Hepatic stellate cell (primary cell): Measurements from ENCODE around the gene C1QTNF8.

Experiments
- DNase-seq: peaks from one replicate; pipeline ENCODE4 v3.0.0; 2011; ENCODE audit warnings: low spot score

C1QTNF8 gene, protein sequence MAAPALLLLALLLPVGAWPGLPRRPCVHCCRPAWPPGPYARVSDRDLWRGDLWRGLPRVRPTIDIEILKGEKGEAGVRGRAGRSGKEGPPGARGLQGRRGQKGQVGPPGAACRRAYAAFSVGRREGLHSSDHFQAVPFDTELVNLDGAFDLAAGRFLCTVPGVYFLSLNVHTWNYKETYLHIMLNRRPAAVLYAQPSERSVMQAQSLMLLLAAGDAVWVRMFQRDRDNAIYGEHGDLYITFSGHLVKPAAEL

DNA sequence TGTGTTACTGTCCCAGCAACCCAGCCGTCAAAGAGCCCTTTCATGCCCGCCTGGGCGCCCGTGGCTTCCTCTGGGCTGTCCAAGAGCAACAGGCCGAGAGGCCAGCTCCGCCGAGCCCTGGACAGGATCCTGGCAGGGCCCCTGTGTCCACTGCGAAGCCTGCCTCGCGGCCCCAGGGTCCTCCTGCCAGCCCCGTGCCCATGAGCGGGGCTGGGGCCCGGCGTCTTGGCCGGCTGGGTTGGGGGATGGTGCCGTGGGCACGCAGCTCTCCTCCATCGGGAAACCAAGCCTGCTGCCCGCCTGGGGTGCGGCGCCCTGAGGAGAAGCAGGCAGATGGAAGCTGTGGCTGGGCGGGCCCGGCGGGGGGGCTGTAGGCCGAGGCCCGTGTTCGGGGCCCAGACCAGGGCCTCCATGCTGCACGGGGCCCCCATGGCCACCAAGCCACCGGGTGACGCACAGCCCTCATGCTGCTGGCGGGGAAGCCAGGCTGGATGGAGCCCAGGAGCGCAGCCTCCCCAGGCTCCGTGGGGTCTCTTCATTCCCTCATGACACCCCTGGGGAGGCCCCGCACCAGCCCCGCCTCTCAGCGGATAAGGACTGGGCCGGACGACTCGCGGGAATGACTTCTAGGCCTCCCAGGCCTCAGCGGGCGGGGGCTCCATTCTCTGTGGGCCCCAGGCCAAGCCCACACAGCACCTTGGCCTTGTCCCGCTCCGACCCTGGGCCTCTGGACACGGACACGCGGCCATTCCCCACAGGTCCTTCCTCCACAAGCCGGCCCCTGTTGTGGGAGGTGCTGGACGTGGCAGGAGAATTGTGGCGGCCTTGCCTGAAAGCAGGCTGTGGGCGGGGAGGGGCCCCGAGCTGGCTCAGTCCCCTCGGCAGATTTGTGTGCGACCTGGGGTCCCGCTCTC lies at the start of gene C1QTNF8:
TSS of gene C1QTNF8 (minus strand) at position 76 of the 914 bp plus-strand sequence. CDS start 1,322 bp downstream, outside the sequence.
- no peak for DNase-seq

DNA sequence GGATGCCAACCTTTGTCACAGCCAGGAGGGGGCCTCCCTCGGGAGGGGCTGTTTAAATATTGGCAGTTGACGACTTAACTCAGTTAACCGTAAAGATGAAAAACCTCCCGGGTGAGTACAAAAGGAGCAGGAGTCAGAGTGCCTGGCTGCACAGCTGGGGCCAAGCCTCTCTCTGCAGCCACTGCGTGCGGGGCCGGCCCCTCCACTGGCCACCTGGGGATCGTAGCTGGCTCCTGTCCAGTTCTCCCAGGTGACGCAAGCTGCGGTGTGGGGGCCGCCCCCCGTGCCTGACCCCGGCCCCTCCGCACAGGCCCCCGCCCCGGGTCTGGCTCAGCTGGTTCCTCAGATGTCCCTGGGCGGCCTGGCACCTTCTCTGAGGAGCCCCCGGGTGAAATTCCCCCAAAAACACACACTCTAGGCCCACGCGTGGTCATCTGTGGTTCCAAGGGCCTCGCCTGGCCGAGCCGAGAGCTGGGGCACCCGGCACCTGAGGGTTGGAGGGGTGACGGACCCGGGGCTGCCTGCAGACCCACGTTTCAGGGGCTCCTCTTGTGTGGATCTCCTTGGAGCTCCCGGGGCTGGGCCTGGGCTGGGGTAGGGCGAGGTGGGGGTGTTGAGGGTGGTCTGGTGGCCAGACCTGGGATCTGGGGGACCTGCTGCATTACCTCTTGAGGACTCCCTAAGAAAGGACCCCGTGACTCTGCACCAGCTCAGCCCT lies 49.5 kb upstream of the C1QTNF8 start:
- DNase-seq = no peak

DNA sequence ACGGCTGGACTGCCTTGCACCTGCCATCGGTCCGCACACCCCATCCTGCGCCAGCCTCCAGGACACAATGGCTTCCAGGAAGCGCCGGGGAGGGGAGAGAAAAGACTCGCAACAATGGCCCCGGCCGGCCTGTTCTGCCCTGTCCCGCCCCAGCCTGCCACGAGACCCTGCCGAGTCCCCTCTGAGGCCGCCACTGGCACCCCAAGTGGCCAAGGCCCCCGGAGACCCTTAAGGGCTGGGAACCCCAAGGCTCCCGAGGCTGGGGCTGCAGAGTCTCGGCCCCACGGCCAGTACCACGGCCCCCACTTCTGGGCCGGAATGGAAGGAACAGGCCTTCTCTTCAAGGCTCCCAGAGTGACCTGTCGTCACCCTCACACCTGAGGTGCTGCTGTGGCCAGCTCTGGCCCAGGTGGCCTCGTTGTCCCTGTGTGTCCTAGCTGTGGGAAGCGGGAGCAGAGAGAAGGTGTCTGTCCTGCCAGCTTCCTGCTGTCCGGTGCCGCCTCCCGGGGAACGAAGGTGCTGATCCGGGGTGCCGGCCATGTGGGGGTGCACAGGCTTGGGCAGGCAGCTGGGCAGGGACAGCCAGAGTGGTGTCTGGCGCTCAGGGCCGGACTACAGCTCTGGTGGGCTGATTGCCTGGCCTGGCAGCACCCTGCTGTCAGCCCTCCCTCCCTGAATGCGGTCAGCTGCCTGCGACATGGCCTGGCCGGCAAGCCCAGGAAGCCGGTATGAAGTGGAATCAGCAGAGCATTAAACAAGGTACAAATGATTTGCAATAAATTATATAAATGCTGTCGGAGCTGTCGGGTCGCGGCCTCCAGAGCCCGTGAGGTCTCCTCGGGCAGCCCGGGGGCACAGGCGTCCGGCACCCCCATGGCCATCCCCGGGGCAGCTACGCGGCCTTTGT lies 48.7 kb upstream of the C1QTNF8 start:
- no peak for DNase-seq

DNA sequence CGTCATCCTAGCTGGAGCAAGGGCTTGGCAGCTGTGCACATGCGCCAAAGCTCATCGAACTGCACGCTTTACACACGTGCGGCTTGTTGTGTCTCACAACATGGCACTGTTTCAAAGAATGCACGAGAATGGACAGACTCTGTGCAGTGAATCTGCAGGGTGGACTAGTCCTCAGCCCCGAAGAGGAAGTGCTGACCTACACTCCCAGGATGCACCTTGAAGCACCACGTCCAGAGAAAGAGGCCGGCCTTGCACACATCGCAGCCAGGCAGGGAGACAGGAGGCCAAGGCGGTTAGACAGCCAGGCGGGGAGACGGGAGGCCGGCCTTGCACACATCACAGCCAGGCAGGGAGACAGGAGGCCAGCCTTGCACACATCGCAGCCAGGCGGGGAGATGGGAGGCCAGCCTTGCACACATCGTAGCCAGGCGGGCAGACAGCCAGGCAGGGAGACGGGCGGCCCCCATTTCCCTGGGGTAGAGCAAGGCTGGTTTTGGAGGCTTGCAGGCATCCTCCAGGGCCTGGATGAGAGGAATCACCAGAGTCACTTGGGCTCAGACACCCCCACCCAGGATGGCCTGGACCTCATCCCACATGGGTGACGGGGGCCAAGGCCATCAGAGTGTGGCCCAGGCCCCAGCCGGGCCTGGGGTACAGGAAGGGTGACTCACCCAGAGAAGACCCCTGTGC lies 47.9 kb upstream of the C1QTNF8 start:
- no peak for DNase-seq

DNA sequence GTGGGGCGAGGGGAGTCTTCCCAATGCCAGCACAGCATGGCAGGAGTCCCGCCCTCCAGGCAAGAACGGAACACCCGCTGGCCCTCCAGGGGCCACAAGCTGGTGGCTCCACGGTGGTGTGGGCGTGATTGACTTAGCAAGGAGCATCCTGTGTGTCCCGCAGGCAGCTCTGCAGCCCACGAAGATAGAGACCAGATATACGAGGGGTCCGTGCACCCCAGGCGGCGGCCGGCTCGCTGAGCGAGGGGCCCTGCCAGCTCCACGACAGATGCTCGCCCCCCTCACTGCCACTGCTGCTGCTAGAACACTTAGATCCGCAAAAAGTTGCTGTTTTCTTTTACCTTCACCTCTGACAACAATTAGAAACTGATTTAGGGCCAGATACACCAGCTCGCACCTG lies 46.9 kb upstream of the C1QTNF8 start:
- DNase-seq = no peak

DNA sequence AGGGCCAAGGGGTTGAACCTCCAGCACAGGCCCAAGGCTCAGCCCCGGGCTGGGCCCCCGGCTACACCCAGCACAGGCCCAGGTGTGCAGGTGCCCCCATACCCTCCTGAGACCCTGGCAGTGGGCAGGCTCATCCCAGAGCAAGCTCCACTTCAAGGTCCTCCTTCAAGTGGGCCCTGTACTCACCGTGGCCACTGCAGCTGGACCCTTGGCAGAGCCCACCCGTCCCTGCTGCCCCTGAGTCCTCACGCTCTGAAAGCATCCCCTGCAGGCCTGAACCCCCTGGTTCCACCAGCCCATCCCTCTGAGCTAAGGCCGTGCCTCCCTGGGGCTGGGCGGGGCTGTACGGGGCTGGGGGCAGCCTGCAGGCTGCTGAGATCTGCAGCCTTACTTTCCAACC lies 45.7 kb upstream of the C1QTNF8 start:
- no peak for DNase-seq

DNA sequence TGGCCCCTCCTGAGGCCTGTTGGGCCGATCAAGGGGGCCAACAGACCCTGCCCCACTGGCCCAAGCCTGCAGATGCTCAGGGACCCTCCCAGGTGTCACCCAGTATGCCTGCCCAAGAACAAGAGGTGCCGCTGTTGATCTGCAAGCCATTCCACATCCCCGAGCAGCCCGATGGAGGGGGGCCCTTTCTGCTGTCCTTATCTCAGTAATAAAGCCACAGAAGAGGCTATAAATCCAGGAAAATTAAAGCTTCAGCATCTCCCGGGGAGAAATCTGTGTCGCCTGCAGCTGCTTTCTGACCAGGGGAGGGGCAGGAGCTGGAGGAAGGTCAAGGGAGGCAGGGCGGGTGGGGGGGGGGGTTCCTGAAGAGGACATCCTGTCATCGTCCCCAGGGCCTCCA lies 45.1 kb upstream of the C1QTNF8 start:
- DNase-seq = no peak

DNA sequence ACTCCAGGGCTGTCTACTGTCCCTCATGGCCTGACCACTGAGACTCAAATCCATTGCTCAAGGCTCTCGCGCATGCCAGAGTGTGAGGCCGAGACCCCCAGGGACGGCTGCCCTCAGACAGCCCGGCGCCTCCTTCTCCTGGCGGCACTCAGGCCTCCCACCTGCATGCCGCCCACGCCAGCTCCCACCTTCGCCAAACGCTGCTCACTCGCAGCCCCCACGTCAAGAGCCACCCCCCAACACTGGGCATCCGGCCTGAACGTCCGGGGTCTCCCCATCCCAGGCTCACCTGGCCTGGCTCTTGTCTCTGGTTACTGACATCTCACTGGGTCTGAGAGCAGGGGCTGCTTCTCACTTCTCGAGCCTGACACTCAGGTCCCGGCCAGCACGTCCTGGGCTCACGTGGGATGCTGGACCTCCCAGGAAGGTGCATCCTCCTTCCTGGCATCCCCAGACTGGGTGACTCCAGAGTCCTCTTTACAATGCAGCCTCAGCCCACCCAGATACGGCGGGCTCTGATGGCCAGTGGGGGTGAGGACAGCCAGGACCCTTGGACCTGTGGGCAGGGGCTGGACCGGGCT lies 44.6 kb upstream of the C1QTNF8 start:
- DNase-seq = no peak

DNA sequence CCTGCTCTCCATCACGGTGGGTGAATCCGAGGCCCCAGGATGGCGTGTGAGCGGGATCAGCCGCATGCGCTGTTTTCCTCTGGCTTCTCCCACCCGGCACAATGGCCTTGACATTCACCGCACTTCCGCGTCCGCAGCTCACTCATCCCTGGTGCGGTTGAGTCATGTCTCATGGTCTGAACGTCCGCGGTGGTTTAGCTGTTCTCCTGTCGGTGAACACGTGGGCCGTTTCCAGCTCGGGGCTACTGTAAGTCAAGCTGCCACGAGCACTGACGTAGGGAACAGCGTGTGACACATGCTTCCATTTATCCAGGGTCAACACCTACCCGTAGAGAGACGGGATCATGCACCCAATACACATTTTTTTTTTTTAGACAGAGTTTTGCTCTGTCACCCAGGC lies 41.6 kb upstream of the C1QTNF8 start:
- DNase-seq = no peak

DNA sequence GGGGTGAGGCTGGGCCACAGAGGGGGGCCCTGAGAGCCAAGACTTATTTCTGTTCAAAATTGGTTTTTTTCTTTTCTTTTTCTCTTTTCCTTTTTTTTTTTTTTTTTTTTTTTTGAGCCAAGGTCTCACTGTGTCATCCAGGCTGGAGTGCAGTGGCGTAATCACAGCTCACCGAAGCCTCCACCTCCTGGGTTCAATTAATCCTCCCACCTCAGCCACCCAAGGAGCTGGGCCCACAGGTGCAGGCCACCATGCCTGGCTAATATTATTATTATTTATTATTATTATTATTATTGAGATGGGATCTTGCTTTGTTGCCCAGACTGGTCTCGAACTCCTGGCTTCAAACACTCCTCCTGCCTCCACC lies 39.4 kb upstream of the C1QTNF8 start:
- no peak for DNase-seq

DNA sequence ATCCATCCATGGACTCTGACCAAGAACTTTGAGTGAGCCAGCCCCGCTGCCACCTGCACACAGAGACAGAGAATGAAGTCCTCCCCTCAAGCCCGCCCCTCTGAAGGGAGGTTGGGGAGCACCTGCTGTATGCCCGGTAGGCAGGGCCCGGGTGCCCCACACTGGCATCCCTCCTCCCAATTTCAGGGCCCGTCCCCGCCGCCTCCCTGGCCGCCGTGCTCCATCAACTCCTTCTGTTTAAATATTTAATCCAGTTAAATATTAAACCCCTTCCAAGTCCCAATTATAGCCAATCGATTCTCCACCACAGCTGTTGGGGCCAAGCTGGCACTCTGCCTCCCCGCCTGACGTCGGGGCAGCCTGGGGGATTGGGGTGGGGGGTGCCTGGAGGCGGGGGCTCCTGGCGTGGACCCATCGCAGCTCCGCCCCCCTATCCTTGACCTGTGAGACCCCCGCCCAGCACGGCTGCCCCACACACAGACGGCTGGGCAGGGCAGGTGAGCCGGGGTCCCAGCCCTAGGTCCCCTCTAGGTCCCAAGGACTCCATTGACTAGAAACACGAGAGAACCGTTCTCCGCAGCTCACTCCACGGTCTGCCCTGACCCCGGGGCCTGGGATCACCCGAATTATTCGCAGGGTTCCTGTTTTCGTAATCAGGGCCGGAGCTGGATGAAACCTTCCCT lies 38.9 kb upstream of the C1QTNF8 start:
- no peak for DNase-seq

DNA sequence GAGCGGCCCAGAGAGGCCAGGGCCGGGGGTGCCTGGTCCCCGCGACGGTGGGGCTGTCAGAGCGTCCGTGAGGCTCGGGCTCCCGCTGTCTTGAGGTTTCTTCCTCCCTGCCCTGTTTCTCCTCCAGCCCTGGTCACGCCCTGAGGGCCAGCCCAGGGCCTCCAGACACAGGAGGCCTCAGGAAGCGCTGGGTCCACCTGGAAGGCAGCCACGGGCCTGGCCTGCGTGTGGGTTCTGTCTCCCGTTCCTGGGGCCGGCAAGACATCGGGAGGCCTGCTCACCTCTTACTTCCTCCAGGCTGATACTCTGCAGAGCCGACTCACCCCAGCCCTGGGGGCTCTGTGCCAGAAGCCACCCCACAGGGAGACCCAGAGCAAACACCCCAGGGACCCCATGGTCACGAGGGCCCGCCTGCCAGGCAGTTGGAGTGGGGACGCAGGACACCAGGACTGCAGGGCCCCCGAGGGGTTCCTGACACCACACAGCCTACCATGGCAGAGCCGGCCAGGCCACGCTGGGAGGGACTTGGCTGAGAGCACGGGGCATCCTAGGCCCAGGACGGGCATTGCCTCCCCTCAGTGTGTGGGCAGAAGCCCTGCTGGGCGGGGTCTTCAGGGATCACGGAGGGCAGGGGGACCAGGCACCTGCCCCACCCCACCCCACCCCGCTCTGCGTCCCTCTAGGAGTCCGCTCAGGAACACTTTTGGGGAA lies 37.9 kb upstream of the C1QTNF8 start:
- no peak for DNase-seq

DNA sequence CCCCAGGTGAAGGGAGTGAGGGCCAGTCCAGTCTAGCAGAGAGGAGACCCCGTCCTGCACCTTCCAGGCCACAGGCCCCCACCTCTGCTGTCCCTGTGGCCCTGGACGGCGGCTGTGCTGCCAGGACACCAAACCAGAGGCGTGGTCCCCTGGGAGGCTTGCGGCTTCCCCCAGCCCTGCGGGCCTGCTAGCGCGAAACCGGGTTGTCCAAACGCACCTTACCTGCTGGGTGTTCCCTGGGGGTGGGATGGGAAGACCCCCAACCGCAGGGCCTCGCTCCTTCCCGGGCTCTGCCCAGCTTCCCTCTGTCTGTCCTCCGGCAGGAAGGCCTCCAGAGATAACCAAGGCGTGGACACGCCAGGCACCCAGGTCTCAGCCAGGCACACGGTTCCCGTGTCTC lies 37.2 kb upstream of the C1QTNF8 start:
- DNase-seq = no peak

DNA sequence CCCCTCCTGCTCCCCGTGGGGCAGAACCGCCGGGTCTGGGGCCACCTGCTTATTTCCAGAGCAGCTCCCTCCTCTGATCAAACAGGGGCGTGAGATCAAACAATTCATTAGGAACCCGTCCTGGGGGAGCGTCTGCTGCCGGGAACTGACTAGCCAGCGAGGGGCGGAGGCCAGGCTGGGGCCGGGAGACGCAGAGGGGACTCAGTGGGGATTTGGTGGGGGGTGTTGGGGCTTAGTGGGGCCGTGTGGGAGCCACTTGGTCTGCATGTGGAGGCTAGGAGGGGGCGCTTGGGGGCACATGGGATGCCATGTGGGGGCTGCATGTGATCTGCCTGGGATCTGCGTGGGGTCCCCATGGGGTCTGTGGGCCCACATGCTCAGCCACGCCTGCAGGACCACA lies 36.4 kb upstream of the C1QTNF8 start:
- no peak for DNase-seq

DNA sequence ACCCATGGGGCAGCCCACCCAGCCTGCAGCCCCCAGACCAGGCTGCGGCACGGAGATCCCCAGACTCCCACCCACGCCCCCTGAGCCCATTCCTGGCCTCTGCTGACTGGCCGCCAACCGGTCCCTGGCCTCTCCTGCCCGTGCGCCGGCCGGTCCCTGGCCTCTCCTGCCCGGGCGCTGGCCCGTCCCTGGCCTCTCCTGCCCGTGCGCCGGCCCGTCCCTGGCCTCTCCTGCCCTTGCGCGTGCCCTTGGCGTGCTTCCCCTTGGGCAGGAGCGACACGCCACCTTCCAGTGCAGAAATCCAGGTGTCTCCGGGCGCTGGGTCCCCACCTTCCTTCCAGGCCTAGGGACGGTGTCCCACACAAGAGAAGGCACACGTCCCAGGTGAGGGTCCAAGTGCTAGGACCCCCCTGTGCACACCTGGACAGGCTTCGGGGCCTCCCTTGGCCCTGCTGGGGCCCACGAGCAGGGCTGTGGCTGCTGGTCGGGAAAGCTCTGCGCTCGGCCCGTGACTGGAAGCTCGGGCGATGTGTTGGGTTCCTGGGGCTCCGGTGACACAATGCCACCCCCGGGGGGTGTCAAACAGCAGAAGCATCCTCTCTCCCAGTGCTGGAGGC lies 35.4 kb upstream of the C1QTNF8 start:
- no peak for DNase-seq

DNA sequence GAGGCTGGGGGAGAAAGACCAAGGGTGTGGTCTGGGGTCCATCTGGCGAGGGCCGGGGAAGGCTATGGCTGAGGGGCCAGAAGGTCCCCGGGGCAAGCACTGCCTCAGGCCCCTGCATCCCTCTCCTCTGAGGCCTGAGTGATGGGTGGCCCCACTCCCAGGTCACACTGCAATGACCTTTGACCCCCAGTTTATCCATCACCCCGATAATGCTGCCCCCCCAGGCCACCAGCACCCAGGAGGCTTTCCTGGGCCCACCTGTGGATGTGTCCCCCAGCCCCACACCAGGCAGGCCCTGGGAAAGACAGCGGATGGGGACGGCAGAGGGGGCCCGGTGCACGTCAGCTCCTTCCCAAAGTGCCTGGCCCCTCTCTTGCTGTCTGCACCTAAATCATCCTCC lies 34.3 kb upstream of the C1QTNF8 start:
- no peak for DNase-seq

DNA sequence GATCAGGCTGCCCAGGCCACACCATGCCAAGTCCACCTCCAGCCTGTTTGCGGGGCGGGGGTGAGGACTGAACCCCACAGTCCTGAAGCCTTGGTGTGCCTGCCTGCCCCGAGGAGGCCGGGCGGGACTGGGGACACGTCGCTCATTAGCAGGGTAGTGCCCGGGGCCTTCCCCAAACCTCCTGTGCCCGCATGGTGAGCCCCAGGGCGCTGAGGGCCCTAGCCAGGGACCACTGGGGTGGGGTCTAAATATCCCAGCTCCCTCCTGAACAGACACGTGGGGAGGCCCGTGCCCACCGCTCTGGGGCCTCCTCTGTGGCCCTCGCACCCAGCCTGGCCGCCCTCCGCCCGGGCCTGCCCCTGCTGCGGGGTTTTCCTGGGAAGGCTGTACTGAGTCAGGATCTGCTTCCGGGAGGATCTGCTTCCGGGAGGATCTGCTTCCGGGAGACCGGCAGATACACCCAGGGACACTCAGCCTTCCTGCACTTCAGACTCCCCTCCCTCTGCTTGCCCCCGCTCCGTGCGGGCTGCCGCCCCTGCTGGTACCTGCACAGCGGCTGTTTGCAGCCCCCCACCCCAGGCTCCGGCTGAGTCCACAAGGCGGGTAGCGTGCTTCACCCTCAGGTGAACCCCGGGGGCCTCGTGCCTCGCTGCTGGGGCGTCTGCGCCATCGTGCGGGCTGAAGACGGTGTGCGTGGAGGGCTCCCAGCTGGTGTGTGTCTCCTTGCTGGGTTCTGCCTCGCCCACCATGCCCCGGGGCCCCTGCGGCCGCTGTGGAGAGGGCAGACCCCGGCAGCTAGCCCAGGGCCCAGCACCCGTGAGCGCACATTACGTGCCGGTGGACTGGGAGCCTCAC lies 33.3 kb upstream of the C1QTNF8 start:
- no peak for DNase-seq
